Measurements from ENCODE around the gene BANP.
"Not testable (repeated sequence)": the region's sequence is repeated elsewhere in the genome, so short reads cannot be mapped to it uniquely, and the experiment has no call there.

Gene BANP

GRCh38 chr16:88106566-88106965, 155.3 kb downstream of the BANP start:
- not testable (repeated sequence) for DNase-seq

GRCh38 chr16:88108762-88109161, 157.5 kb downstream of the BANP start:
- DNase-seq: no peak

GRCh38 chr16:88109726-88110621, 158.7 kb downstream of the BANP start:
- not testable (repeated sequence) for DNase-seq

GRCh38 chr16:88110875-88111494, 159.8 kb downstream of the BANP start:
- DNase-seq: not testable (repeated sequence)

GRCh38 chr16:88111976-88112375, 160.7 kb downstream of the BANP start:
- not testable (repeated sequence) for DNase-seq

DNA sequence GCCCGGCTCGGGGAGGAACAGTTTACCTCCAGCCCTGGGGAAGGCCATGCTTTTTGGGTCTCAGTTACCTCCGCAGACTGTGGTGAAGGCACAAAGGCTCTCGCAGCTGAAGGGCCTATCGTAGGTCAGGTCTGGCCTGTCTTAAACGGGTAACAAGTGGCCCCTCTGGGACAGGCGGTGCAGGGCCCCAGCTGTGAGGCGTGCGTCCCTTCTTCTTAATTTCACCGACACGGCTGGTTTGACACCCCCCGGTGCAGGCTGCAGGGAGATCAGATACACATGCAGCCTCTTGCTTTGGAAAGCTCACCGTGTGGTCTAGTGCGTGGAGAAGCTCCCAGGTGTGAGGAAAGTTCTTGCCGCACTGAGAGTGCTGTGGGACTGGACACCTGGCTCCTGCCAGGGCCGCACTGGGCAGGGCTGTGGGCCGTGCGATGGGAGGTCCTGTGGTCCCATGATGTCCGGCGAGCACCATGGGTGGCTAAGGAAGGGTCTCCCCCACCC, 162.4 kb downstream of the BANP start:
- DNase-seq: no peak

DNA sequence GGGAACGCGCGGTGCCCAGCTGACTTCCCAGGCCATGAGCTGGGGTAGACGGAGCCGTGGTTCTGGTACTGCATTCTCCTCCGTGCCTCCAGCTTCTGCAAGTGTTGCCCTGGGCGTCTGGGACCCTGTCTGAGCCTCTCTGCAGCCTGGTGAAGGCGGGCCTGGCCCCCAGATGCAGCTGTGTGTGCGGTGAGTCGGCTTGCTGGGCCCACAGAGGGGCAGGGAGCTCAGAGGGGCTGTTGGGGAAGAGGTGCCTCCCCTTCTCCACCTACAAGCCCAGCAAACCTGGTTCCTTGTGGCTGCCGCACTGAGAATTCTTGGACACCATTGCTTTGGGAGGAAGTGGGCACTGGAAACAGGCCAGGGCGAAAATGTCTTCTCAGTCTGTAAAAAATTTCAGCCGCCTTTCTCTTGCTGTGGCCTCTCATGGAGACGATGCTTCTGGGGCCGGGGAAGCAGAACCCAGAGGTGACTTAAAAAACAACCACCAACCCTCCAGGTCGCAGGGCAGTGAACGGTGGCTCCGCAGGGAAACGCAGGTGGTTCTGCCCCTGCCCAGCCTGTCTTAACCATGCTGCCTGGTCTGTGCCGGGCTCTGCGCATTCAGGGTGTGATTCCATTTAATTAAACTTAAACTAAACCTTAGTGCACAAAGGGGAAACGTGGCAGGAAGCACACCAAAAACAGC, 163.5 kb downstream of the BANP start:
- not testable (repeated sequence) for DNase-seq

DNA sequence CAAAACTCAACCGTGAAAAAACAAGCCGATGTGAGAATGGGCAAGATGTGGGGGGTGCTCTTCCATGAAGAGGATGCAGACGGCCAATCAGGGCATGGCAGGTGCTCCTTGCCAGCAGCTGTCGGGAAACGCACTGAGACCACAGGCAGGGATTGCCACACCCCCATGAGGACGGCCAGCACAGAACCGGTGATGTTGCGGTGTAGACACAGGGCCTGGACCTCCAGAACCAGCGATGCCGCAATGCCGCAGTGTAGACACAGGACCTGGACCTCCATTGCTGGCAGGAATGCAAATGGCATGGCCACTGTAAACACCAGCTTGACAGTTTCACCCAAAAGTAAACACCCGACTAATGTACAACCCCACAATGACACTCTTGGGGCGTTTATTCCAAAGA, 164.9 kb downstream of the BANP start:
- no peak for DNase-seq

DNA sequence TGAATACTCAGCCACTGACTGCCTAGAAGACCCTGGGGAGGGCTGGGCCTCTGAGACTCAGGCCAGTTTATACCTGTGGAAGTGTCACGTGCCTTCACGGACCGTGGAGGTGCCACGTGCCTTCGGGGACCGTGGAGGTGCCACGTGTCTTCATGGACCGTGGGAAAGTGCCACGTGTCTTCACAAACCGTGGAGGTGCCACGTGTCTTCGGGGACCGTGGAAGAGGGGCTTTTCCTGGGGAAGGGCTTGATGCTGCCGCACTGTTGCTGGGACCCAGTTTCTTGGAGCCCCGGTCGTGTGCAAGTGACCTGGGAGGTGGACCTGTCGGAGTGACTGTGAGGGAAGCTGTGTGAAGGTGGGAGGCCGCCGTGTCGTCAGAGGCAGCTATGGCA, 166.2 kb downstream of the BANP start:
- no peak for DNase-seq

DNA sequence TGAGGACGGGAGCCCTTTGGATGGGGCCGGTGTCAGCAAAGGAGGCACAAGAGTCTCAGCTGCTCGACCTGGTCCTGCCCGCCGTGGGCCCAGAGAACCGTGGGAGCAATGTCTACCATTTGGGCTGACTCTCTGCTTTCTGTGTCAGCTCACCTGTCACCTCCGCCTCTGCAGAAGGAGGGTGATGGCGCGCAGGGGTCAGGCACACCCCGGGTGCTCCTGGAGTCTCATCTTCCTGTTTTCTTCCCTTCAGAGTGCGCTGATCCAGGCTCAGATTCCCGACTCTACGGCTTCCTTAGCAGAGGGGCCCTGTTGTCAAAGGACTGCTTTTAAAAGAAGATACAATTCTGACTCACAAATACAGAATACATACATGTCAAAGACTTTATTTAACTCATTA, 167.1 kb downstream of the BANP start:
- DNase-seq: no peak

GRCh38 chr16:88118852-88119741, 167.9 kb downstream of the BANP start:
- DNase-seq: not testable (repeated sequence)

GRCh38 chr16:88119881-88120751, 168.9 kb downstream of the BANP start:
- not testable (repeated sequence) for DNase-seq

GRCh38 chr16:88120812-88121211, 169.6 kb downstream of the BANP start:
- DNase-seq: no peak

- DNase-seq: not testable (repeated sequence)
Observed at GRCh38 chr16:88121391-88121790, 170.2 kb downstream of the BANP start.

DNA sequence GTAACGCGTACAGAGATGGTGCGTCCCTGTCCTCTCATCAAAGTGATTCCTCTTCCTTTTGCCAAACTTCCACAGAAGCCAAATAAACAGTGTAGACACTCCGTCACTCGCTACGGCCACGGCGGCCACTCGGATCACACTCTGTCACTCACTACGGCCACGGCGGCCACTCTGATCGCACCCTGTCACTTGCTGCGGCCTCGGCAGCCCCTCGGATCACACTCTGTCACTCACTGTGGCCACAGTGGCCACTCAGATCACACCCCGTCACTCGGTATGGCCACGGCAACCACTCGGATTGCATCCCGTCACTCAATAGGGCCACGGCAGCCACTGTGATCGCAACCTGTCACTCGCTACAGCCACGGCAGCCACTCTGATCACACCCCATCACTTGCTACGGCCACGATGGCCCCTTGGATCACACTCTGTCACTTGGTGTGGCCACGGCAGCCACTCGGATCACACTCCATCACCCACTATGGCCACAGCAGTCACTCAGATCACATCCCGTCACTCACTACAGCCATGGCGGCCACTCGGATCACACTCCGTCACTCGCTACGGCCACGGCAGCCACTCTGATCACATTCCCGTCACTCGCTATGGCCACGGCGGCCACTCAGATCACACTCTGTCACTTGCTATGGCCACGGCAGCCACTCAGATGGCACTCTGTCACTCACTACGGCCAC, 170.8 kb downstream of the BANP start:
- no peak for DNase-seq
